ENCODE results near the gene ANXA2.

ANXA2 gene

GRCh38 chr15:60389261-60390077 lies 8.3 kb downstream of the ANXA2 start:
- DNase-seq (ENCODE audit: low read depth in 2 of 2): peak in 1 of 2 donors; percentile 10

GRCh38 chr15:60387321-60387720 lies 10.5 kb downstream of the ANXA2 start:
- no peak for DNase-seq (ENCODE audit: low read depth in 2 of 2)

GRCh38 chr15:60386615-60387014 lies 11.2 kb downstream of the ANXA2 start:
- DNase-seq (ENCODE audit: low read depth in 2 of 2): no peak

GRCh38 chr15:60385620-60386552 lies 11.9 kb downstream of the ANXA2 start:
- no peak for DNase-seq (ENCODE audit: low read depth in 2 of 2)

GRCh38 chr15:60384526-60385126 lies 13.2 kb downstream of the ANXA2 start:
- DNase-seq (ENCODE audit: low read depth in 2 of 2): no peak

- DNase-seq (ENCODE audit: low read depth in 2 of 2): no peak
Measured at GRCh38 chr15:60384053-60384452, 13.7 kb downstream of the ANXA2 start.

GRCh38 chr15:60382773-60383674 lies 14.8 kb downstream of the ANXA2 start:
- no peak for DNase-seq (ENCODE audit: low read depth in 2 of 2)

GRCh38 chr15:60381148-60381788 lies 16.5 kb downstream of the ANXA2 start:
- no peak for DNase-seq (ENCODE audit: low read depth in 2 of 2)

- DNase-seq (ENCODE audit: low read depth in 2 of 2): no peak
Measured at GRCh38 chr15:60379525-60380274, 18.1 kb downstream of the ANXA2 start.

- no peak for DNase-seq (ENCODE audit: low read depth in 2 of 2)
Measured at GRCh38 chr15:60379185-60379524, 18.6 kb downstream of the ANXA2 start.

GRCh38 chr15:60376677-60377095 lies 21.1 kb downstream of the ANXA2 start:
- no peak for DNase-seq (ENCODE audit: low read depth in 2 of 2)

GRCh38 chr15:60375306-60375705 lies 22.5 kb downstream of the ANXA2 start:
- no peak for DNase-seq (ENCODE audit: low read depth in 2 of 2)

- no peak for DNase-seq (ENCODE audit: low read depth in 2 of 2)
Measured at GRCh38 chr15:60374628-60375081, 23.1 kb downstream of the ANXA2 start.

GRCh38 chr15:60374209-60374608 lies 23.6 kb downstream of the ANXA2 start:
- DNase-seq (ENCODE audit: low read depth in 2 of 2): no peak

GRCh38 chr15:60373745-60374144 lies 24.0 kb downstream of the ANXA2 start:
- no peak for DNase-seq (ENCODE audit: low read depth in 2 of 2)

- DNase-seq (ENCODE audit: low read depth in 2 of 2): no peak
Measured at GRCh38 chr15:60373327-60373726, 24.5 kb downstream of the ANXA2 start.

- no peak for DNase-seq (ENCODE audit: low read depth in 2 of 2)
Measured at GRCh38 chr15:60372756-60373155, 25.0 kb downstream of the ANXA2 start.

GRCh38 chr15:60372227-60372626 lies 25.6 kb downstream of the ANXA2 start:
- DNase-seq (ENCODE audit: low read depth in 2 of 2): no peak

GRCh38 chr15:60371175-60372051 lies 26.4 kb downstream of the ANXA2 start:
- no peak for DNase-seq (ENCODE audit: low read depth in 2 of 2)
